ENCODE data around the gene DLGAP5.
A peak's percentile ranks its signal among the peaks of the same experiment; 100 is the strongest.

DLGAP5 gene

DNA sequence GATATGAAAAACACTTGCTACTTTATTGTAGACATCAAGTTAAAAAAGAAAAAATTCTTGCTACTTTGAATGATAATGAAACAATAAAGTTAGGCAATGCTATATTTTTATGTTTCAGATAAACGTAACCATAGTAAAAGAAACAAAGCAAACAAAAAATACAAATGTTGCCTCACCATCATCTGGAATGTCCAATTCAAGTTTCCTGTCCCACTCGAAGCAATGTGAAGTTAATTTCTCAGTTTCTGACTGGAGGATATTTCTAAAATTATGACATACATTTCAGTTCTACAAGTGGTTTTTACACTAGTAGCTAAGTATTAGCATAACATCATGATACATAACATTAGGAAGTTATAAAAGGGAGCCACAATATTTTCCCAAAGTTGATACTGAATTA is 20.9 kb downstream of the DLGAP5 start:
- H3K9me2 ChIP-seq (replicated peaks; ENCODE audit: insufficient read depth, low read length), result no peaks in the 10 kb centered on the region
- no peak for TF ChIP-seq EZH2 (optimal IDR thresholded peaks at IDR 0.05; ENCODE audit: low read depth, low read length)
- TF ChIP-seq EZH2phosphoT487 (IDR thresholded peaks at IDR 0.05; ENCODE audit: low read length), result no peak
- TF ChIP-seq, protein P1, sequence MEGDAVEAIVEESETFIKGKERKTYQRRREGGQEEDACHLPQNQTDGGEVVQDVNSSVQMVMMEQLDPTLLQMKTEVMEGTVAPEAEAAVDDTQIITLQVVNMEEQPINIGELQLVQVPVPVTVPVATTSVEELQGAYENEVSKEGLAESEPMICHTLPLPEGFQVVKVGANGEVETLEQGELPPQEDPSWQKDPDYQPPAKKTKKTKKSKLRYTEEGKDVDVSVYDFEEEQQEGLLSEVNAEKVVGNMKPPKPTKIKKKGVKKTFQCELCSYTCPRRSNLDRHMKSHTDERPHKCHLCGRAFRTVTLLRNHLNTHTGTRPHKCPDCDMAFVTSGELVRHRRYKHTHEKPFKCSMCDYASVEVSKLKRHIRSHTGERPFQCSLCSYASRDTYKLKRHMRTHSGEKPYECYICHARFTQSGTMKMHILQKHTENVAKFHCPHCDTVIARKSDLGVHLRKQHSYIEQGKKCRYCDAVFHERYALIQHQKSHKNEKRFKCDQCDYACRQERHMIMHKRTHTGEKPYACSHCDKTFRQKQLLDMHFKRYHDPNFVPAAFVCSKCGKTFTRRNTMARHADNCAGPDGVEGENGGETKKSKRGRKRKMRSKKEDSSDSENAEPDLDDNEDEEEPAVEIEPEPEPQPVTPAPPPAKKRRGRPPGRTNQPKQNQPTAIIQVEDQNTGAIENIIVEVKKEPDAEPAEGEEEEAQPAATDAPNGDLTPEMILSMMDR (IDR thresholded peaks at IDR 0.05; ENCODE audit: low read length), result no peak
- no peaks in the 10 kb centered on the region for H3K9me3 ChIP-seq (replicated peaks; ENCODE audit: insufficient read depth, low read length)
- no peaks in the 10 kb centered on the region for H3K79me2 ChIP-seq (ENCODE audit: low read length)
- no peaks in the 10 kb centered on the region for H3K27me3 ChIP-seq (replicated peaks; ENCODE audit: insufficient read depth, low read length)
- no peak overlapping the region for H3K9ac ChIP-seq (ENCODE audit: low read length)
- H3F3A ChIP-seq (ENCODE audit: insufficient read depth, low read length), result no peaks in the 10 kb centered on the region
- H3K4me2 ChIP-seq (ENCODE audit: low read depth, low read length), result no peak overlapping the region
- H3K27ac ChIP-seq (ENCODE audit: low read length), result no peak overlapping the region
- no peaks in the 10 kb centered on the region for H3K36me3 ChIP-seq (replicated peaks; ENCODE audit: insufficient read depth, low read length)
- no peak overlapping the region for H2AFZ ChIP-seq (ENCODE audit: low read length)
- no peaks in the 10 kb centered on the region for H4K20me1 ChIP-seq (ENCODE audit: insufficient read depth, low read length)
- DNase-seq, result no peak
- H3K4me1 ChIP-seq (ENCODE audit: low read length), result no peaks in the 10 kb centered on the region
- no peak overlapping the region for H3K4me3 ChIP-seq (ENCODE audit: low read length)

DNA sequence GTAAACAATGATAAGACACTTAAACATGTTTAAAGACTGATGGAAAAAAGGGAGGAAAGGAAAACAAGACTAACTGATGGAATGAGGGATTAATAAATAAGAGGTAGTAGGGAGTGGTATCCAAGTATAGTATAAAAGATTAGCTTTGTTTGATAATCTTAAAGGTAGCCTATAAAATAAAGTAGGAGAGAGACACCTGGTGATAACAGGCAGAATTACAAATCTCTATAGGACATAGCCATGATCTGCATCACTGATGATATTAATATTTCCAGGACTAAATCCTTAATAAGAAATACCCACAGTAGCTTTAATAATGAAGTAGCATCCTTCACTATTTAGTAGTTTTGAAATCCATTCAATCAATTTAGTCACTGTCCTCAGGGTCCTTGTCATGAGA is 30.4 kb downstream of the DLGAP5 start:
- no peaks in the 10 kb centered on the region for H3K4me1 ChIP-seq (ENCODE audit: low read length)
- no peak overlapping the region for H2AFZ ChIP-seq (ENCODE audit: low read length)
- no peak overlapping the region for H3K4me3 ChIP-seq (ENCODE audit: low read length)
- no peak overlapping the region for H3K9ac ChIP-seq (ENCODE audit: low read length)
- H4K20me1 ChIP-seq (ENCODE audit: insufficient read depth, low read length), result no peaks in the 10 kb centered on the region
- no peaks in the 10 kb centered on the region for H3K9me3 ChIP-seq (replicated peaks; ENCODE audit: insufficient read depth, low read length)
- no peaks in the 10 kb centered on the region for H3K27me3 ChIP-seq (replicated peaks; ENCODE audit: insufficient read depth, low read length)
- peak; percentile 19 for DNase-seq
- no peaks in the 10 kb centered on the region for H3K79me2 ChIP-seq (ENCODE audit: low read length)
- no peak overlapping the region for H3K27ac ChIP-seq (ENCODE audit: low read length)
- TF ChIP-seq EZH2 (optimal IDR thresholded peaks at IDR 0.05; ENCODE audit: low read depth, low read length), result no peak
- TF ChIP-seq, protein P1 (IDR thresholded peaks at IDR 0.05; ENCODE audit: low read length), result peak; percentile 40
- no peak for TF ChIP-seq EZH2phosphoT487 (IDR thresholded peaks at IDR 0.05; ENCODE audit: low read length)
- H3K36me3 ChIP-seq (replicated peaks; ENCODE audit: insufficient read depth, low read length), result no peaks in the 10 kb centered on the region; the same call in 1 of the 2 replicates
- no peak overlapping the region for H3K4me2 ChIP-seq (ENCODE audit: low read depth, low read length)
- no peaks in the 10 kb centered on the region for H3K9me2 ChIP-seq (replicated peaks; ENCODE audit: insufficient read depth, low read length)
- no peaks in the 10 kb centered on the region for H3F3A ChIP-seq (ENCODE audit: insufficient read depth, low read length)

DNA sequence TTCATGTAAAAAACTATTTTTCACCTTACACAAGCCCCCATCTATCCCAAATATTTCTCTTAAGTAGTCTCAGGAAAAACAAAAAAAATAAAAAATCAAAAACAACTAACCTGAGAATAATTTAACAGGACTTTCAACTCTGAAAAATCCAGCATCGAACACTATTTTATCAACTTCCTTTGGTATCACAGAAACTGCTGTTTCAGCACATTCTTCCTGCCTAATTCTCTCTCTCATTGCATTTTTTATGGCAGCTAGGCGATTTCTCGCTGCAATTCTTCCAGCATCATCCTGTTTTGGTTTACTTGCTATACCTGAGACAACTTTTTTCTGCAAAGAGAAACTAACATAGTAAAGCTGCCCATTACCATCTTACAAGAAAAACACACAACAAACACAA is 33.0 kb downstream of the DLGAP5 start:
- Histone ChIP-seq H3K36me3 (replicated peaks; ENCODE audit: insufficient read depth, low read length) (no peaks in the 10 kb centered on the region; the same call in 1 of the 2 replicates), H3K27ac (ENCODE audit: low read length) (no peak overlapping the region), H3K9me2 (replicated peaks; ENCODE audit: insufficient read depth, low read length) (no peaks in the 10 kb centered on the region)

More for the DNA sequence above, 33.0 kb downstream of the DLGAP5 start:
- no peaks in the 10 kb centered on the region for H3F3A ChIP-seq (ENCODE audit: insufficient read depth, low read length)
- no peaks in the 10 kb centered on the region for H3K9me3 ChIP-seq (replicated peaks; ENCODE audit: insufficient read depth, low read length)
- H3K4me2 ChIP-seq (ENCODE audit: low read depth, low read length), result no peak overlapping the region
- DNase-seq, result no peak
- H3K27me3 ChIP-seq (replicated peaks; ENCODE audit: insufficient read depth, low read length), result no peaks in the 10 kb centered on the region
- H2AFZ ChIP-seq (ENCODE audit: low read length), result no peak overlapping the region
- TF ChIP-seq EZH2phosphoT487 (IDR thresholded peaks at IDR 0.05; ENCODE audit: low read length) (no peak), EZH2 (optimal IDR thresholded peaks at IDR 0.05; ENCODE audit: low read depth, low read length) (no peak)
- TF ChIP-seq, protein P1 (IDR thresholded peaks at IDR 0.05; ENCODE audit: low read length), result no peak
- no peaks in the 10 kb centered on the region for H3K79me2 ChIP-seq (ENCODE audit: low read length)
- H4K20me1 ChIP-seq (ENCODE audit: insufficient read depth, low read length), result no peaks in the 10 kb centered on the region
- H3K4me1 ChIP-seq (ENCODE audit: low read length), result no peaks in the 10 kb centered on the region
- no peak overlapping the region for H3K9ac ChIP-seq (ENCODE audit: low read length)
- H3K4me3 ChIP-seq (ENCODE audit: low read length), result no peak overlapping the region
